GM19324 (cell line): ENCODE data around the gene FCHSD1.

Experiments
- ATAC-seq: cut with Tn5 transposase; IDR thresholded peaks from one replicate; pipeline ENCODE4 v1.9.1; 2021; ENCODE audit warnings: mild to moderate bottlenecking, moderate library complexity; ENCODE audit not compliant: unreplicated experiment, low FRiP score

FCHSD1 gene

DNA sequence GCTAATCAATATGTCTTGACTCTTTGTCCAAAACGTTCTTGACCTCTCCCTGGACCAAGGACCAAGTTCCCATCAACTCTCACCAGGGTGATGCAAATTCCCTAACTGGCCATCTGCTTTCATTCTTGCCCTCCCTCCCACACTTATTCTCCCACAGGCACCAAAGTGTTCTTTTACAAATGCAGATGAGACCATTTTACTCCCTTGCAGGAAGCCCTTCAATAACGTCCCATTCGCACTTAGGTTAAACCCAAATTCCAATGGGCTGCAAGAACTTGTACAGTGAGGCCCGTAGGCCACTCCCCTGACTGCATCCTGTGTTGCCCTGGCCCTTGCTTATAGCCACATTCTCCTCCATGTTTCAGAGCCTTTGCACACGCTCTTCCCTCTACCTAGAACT lies 23.5 kb upstream of the FCHSD1 start:
- ATAC-seq = no peak

GRCh38 chr5:141672841-141673813 lies 21.9 kb upstream of the FCHSD1 start:
- ATAC-seq = no peak

GRCh38 chr5:141672071-141672840 lies 21.0 kb upstream of the FCHSD1 start:
- no peak for ATAC-seq

- no peak for ATAC-seq
Observed at GRCh38 chr5:141669520-141669919, 18.3 kb upstream of the FCHSD1 start.

DNA sequence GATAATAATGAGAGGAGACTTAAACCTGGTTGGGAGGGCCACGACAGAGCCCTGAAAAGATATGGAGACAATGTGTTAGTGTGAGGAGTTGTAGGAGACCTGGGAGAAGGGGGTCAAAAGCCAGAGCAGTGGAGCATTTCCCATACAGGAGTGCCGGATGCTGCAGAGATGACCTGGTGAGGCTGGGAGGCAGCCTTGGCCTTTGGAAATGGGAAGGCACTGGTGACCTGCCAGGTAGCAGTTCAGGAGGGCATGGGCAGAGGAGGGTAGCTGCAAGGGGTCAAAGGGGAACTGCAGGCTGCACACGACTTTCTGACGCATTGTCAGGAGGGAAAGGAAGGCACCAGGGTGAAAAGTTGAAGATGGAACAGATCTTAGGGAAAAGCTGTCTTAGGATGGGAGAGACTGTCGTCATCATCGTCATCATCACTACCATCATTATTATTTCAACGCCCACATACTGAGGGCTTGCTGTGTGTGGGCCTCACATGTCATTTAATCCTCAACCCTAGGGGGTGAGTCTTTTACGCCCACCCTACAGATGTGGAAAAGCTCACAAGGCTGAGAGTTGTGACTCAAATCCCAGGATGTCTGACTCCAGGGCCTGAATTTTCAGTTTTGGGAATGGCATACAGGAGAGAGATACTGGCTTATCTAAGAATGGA lies 17.5 kb upstream of the FCHSD1 start:
- ATAC-seq = no peak

- ATAC-seq = no peak
Observed at GRCh38 chr5:141665995-141666940, 15.1 kb upstream of the FCHSD1 start.

- peak; percentile 85 for ATAC-seq
Observed at GRCh38 chr5:141664733-141665461, 13.7 kb upstream of the FCHSD1 start.

- no peak for ATAC-seq
Observed at GRCh38 chr5:141663506-141663905, 12.3 kb upstream of the FCHSD1 start.

- ATAC-seq = no peak
Observed at GRCh38 chr5:141662028-141662427, 10.8 kb upstream of the FCHSD1 start.

GRCh38 chr5:141657937-141658545 lies 6.8 kb upstream of the FCHSD1 start:
- ATAC-seq = no peak

- no peak for ATAC-seq
Observed at GRCh38 chr5:141657404-141657803, 6.2 kb upstream of the FCHSD1 start.

DNA sequence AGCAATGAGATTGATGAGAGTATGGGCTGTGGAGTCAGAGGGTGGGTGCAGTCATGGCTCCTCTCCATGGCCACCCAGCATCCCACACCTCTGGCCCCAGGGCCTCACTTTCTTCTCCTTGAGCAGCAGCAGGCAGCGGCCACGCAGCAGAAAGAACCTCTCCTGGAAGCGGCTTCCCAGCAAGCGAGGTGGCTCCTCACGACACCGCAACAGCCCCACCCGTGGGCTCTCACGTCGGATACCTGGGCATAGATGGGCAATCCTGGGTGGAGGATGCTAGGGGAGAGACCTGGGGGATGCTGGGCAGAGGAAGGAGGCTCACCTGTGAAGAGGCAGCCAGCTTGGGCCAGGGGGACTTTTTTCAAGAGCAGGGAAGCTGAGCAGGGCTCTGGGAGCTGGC lies 5.2 kb upstream of the FCHSD1 start:
- ATAC-seq = no peak

DNA sequence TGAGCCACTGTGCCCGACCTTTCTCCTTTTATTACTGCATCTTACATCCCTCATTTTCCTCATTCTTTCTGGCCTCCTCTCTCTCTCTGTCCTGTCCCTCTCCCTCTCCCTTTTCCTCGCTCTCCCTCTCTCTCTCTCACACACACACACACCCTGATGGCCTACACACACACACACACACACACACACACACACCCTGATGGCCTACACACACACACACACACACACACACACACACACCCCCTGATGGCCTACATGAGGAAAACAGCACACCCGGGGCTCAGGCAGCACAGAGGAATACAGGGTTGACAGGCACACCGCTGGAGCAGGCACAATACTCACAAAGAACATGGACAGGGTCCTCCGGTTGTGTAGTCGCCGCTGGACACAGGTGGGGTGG lies 3.8 kb upstream of the FCHSD1 start:
- no peak for ATAC-seq

DNA sequence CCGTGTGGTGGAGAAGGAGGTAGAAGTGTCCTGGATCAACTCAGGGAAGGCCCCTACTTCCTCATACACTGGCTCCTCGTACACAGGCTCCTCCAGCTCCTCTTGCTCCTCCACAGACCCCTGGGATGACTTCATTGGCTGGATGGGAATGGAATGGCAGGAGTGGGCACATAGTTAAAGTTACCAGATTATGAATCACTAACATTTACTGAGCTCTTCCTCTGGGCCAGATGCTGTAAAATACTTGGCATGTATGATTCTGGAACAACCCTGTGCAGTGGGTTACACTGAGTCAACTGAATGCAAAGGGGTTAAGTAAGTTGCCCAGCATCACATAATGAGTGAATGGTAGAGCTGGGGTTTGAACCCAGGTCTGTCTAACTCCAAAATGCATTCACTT lies 3.1 kb upstream of the FCHSD1 start:
- no peak for ATAC-seq

DNA sequence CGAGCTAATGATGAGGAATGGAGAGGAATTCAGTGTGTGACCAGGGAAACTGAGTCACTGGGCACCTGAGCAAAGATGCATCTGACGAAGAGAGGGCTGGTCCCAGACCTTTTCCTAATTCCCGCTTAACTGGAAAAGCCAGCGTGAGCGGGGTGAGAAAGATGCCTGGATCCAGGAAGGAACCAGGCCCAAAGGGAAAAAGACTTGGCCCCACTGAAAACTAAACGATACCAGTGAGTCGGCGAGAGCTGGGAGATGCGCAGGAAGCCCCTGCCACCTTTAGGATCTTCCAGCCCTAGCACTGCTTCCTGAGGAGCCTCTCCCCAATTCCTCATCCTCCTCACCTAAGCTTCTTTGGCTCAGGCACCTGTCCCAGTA lies 499 bp upstream of the FCHSD1 start:
- no peak for ATAC-seq

DNA sequence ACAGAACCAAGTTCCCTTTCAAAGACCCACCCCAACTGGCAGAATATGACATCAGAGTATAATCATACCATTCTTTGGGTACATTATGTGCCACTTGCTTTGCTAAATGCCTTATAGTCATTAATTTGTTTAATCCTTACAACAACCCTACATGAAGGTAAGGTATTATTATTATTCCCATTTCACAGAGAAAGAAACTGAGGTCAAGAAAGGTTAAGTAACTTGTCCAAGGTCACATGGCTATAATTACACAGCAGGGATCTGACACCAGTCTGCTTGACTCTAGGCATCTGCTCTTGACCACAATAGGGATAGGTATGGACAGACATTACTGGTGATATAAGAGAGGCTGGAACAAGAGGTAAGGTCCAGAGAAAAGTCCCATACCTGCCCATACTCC lies 1.2 kb downstream of the FCHSD1 start:
- no peak for ATAC-seq

GRCh38 chr5:141649056-141649688 lies 2.0 kb downstream of the FCHSD1 start:
- no peak for ATAC-seq

DNA sequence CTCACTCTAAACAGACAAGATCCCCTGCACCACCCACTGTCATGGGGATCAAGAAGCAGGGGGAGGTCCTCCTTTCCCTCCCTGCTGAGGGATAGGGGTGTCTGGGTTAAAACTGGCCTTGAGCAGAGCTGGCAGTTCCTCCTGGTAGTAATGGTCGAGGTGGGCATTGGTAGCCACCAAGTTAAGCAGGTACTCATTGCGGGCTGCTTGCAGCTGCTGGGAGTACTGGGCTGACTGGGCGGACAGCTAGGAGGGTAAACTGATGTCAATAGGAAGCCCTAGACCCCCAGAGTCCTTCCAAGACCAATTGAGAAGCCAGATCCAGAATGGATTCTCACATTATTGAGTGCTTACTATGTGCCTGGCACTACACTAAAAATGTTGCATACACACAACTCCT lies 3.4 kb downstream of the FCHSD1 start:
- ATAC-seq = no peak
